Measurements from ENCODE around the gene PTPRG. TPM values are rescaled to one million over a fixed set of nuclear protein-coding genes. Genes with fewer than 3 reads are reported as not detected.

Gene PTPRG
- 20.1 and 25.3 TPM in 2 replicates for total RNA-seq

GRCh38 chr3:61561374-61562041 is at the start of gene PTPRG:
Gene PTPRG (plus strand): TSS chr3:61561571. CDS start chr3:61562288, 717 bp downstream.

Data from epithelial cell of umbilical artery (primary cell).